Measurements from ENCODE around the gene MVB12B. TPM values are rescaled to one million over a fixed set of nuclear protein-coding genes. Genes with fewer than 3 reads are reported as not detected.
A peak's percentile ranks its signal among the peaks of the same experiment; 100 is the strongest.

MVB12B gene
- total RNA-seq, 1 experiment from 2014 or later = 5.7 TPM

GRCh38 chr9:126472198-126472947 lies 145.7 kb downstream of the MVB12B start:
- Mint-ChIP-seq H3K36me3 (peaks cover 5% of the 10 kb centered on the region; the same call in 1 of the 2 replicates), H3K27me3 (ENCODE audit: low read depth) (no peaks in the 10 kb centered on the region), H3K27ac (peak overlapping the region; percentile 45; the same call in 1 of the 2 replicates), H3K4me1 (peaks cover 30% of the 10 kb centered on the region), H3K4me3 (no peak overlapping the region), H3K9me3 (peaks cover 6% of the 10 kb centered on the region)
- ATAC-seq (no peak), DNase-seq (ENCODE audit: low spot score) (no peak)
- POLR2A ChIA-PET = no interaction called here
- CTCF ChIA-PET = interaction anchor here (0.6 to 3.2 kb wide), 8 partner anchors 10 to 218 kb away, joined by 3 to 23 read pairs (median 3); no protein-coding TSS in a partner anchor
- TF ChIP-seq, protein P1, sequence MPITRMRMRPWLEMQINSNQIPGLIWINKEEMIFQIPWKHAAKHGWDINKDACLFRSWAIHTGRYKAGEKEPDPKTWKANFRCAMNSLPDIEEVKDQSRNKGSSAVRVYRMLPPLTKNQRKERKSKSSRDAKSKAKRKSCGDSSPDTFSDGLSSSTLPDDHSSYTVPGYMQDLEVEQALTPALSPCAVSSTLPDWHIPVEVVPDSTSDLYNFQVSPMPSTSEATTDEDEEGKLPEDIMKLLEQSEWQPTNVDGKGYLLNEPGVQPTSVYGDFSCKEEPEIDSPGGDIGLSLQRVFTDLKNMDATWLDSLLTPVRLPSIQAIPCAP (CRISPR knock-in tag; IDR thresholded peaks at IDR 0.05) = no peak
- TF ChIP-seq RORB (CRISPR knock-in tag; IDR thresholded peaks at IDR 0.05) (no peak), OVOL2 (CRISPR knock-in tag; IDR thresholded peaks at IDR 0.05; ENCODE audit: borderline replicate concordance) (no peak), SMAD3 (CRISPR knock-in tag; IDR thresholded peaks at IDR 0.05; ENCODE audit: borderline replicate concordance) (no peak), ZNF416 (CRISPR knock-in tag; IDR thresholded peaks at IDR 0.05) (no peak), EMX1 (CRISPR knock-in tag; IDR thresholded peaks at IDR 0.05) (no peak), ZNF671 (CRISPR knock-in tag; IDR thresholded peaks at IDR 0.05) (no peak), CREM (CRISPR knock-in tag; IDR thresholded peaks at IDR 0.05) (no peak)
- TF ChIP-seq, protein P2, sequence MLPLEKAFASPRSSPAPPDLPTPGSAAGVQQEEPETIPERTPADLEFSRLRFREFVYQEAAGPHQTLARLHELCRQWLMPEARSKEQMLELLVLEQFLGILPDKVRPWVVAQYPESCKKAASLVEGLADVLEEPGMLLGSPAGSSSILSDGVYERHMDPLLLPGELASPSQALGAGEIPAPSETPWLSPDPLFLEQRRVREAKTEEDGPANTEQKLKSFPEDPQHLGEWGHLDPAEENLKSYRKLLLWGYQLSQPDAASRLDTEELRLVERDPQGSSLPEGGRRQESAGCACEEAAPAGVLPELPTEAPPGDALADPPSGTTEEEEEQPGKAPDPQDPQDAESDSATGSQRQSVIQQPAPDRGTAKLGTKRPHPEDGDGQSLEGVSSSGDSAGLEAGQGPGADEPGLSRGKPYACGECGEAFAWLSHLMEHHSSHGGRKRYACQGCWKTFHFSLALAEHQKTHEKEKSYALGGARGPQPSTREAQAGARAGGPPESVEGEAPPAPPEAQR (CRISPR knock-in tag; IDR thresholded peaks at IDR 0.05) = no peak
- TF ChIP-seq, protein P3, sequence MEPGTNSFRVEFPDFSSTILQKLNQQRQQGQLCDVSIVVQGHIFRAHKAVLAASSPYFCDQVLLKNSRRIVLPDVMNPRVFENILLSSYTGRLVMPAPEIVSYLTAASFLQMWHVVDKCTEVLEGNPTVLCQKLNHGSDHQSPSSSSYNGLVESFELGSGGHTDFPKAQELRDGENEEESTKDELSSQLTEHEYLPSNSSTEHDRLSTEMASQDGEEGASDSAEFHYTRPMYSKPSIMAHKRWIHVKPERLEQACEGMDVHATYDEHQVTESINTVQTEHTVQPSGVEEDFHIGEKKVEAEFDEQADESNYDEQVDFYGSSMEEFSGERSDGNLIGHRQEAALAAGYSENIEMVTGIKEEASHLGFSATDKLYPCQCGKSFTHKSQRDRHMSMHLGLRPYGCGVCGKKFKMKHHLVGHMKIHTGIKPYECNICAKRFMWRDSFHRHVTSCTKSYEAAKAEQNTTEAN (CRISPR knock-in tag; IDR thresholded peaks at IDR 0.05) = no peak

DNA sequence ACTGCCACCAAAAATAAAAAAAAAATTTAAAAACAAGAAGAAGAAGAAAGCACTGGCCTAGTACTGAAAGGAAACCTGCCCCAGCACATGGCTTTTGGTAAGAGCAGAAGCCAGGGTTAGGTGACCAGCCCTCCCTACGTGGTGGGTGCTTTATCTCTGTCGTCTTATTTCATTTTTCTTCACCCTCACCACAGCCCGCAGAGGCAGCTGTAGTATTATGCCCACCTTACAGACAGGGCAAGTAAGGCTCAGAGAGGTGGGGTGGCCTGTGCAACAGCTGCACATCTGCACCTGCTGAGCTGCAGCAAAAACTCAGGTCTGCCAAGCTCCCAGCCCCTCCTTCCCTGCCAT lies 146.3 kb downstream of the MVB12B start:
- DNase-seq (ENCODE audit: low spot score) (no peak), ATAC-seq (no peak)
- Mint-ChIP-seq H3K36me3 (peaks cover 5% of the 10 kb centered on the region; the same call in 1 of the 2 replicates), H3K27me3 (ENCODE audit: low read depth) (no peaks in the 10 kb centered on the region), H3K9me3 (peaks cover 6% of the 10 kb centered on the region), H3K4me3 (no peak overlapping the region), H3K27ac (no peak overlapping the region), H3K4me1 (peaks cover 30% of the 10 kb centered on the region)
- no peak for TF ChIP-seq ZNF281 (CRISPR knock-in tag; IDR thresholded peaks at IDR 0.05)
- no peak for TF ChIP-seq HMGXB4 (CRISPR knock-in tag; IDR thresholded peaks at IDR 0.05)
- TF ChIP-seq KAT7 (CRISPR knock-in tag; IDR thresholded peaks at IDR 0.05; ENCODE audit: borderline replicate concordance) = no peak
- TF ChIP-seq NR1H2 (CRISPR knock-in tag; IDR thresholded peaks at IDR 0.05) = no peak
- ChIA-PET POLR2A (no interaction called here), CTCF (interaction anchor here (0.6 to 3.2 kb wide), 8 partner anchors 9 to 218 kb away, joined by 3 to 23 read pairs (median 4); no protein-coding TSS in a partner anchor)

All from WTC11 (cell line).